IMR-90 (cell line): ENCODE measurements around the gene VDR. TPM values are rescaled to one million over a fixed set of nuclear protein-coding genes. Genes with fewer than 3 reads are reported as not detected.

Experiments
- ATAC-seq: fragments of 200-7000 bp; cut with Tn5 transposase; 2 replicates; pipeline ENCODE4 v1.9.1; 2020; ENCODE audit warnings: low read depth, mild to moderate bottlenecking, moderate library complexity
- BruUV-seq: library from RNA; stranded (reverse); fragments of 400-500 nt; replicated peaks from 2 replicates; lab custom pipeline; 2021; lab: Mats Ljungman, UMichigan
- CTCF ChIA-PET: fragments of 300-600 bp; formaldehyde crosslinking; extraction: SDS; loops from one replicate; lab custom pipeline; 2021; ENCODE audit warnings: antibody characterized with exemption; lab: Yijun Ruan, JAX
- POLR2A ChIA-PET: fragments of 300-600 bp; sonication (Branson Sonifier 250); formaldehyde crosslinking; loops from one replicate; lab custom pipeline; 2022; ENCODE audit warnings: antibody characterized with exemption; ENCODE audit not compliant: unreplicated experiment; lab: Charles Lee
- DNase-seq: peaks from one replicate; pipeline ENCODE4 v3.0.0; 2013
- H2AFZ ChIP-seq: replicated peaks from 2 replicates; pipeline ENCODE3; 2013; ENCODE audit warnings: low read length, mild to moderate bottlenecking; ENCODE audit not compliant: poor library complexity
- H2AK5ac ChIP-seq: 2 replicates; pipeline ENCODE4 v1.6.1; 2013; ENCODE audit warnings: low read depth, low read length, inconsistent platforms
- H2AK9ac ChIP-seq: replicated peaks from 2 replicates; pipeline ENCODE3; 2013; ENCODE audit warnings: mild to moderate bottlenecking, low read depth, low read length, moderate library complexity; ENCODE audit not compliant: poor library complexity
- H2BK120ac ChIP-seq: 2 replicates; pipeline ENCODE4 v1.6.1; 2013; ENCODE audit warnings: low read depth, low read length, inconsistent platforms
- H2BK15ac ChIP-seq: 3 replicates; pipeline ENCODE4 v1.6.1; 2013; ENCODE audit warnings: low read depth, low read length, inconsistent platforms
- H2BK20ac ChIP-seq: 2 replicates; pipeline ENCODE4 v1.6.1; 2013; ENCODE audit warnings: low read depth, mild to moderate bottlenecking, inconsistent platforms, low read length, moderate library complexity
- H2BK5ac ChIP-seq: 2 replicates; pipeline ENCODE4 v1.6.1; 2013; ENCODE audit warnings: mild to moderate bottlenecking, low read depth, low read length, inconsistent platforms; ENCODE audit not compliant: poor library complexity, severe bottlenecking
- H3K14ac ChIP-seq: replicated peaks from 2 replicates; pipeline ENCODE4 v1.6.1; 2013; ENCODE audit warnings: low read depth, low read length, inconsistent platforms
- H3K18ac ChIP-seq: 2 replicates; pipeline ENCODE4 v1.6.1; 2013; ENCODE audit warnings: low read depth, low read length, control low read depth
- H3K23ac ChIP-seq: 2 replicates; pipeline ENCODE4 v1.6.1; 2013; ENCODE audit warnings: low read depth, low read length, inconsistent platforms
- H3K27ac ChIP-seq: 2 replicates; pipeline ENCODE4 v1.5.1; 2013; ENCODE audit warnings: mild to moderate bottlenecking, control low read depth, low read length; ENCODE audit not compliant: insufficient read depth
- H3K27me3 ChIP-seq: 2 replicates; pipeline ENCODE4 v1.6.1; 2013; ENCODE audit warnings: low read length; ENCODE audit not compliant: control insufficient read depth, insufficient read depth
- H3K36me3 ChIP-seq: 2 replicates; pipeline ENCODE4 v1.6.1; 2013; ENCODE audit warnings: low read length, mixed read lengths; ENCODE audit not compliant: control insufficient read depth, insufficient read depth
- H3K4ac ChIP-seq: 2 replicates; pipeline ENCODE4 v1.6.1; 2013; ENCODE audit warnings: low read depth, low read length, inconsistent platforms
- H3K4me1 ChIP-seq: 2 replicates; pipeline ENCODE4 v1.6.1; 2013; ENCODE audit warnings: low read length, mixed read lengths; ENCODE audit not compliant: control insufficient read depth, insufficient read depth
- H3K4me2 ChIP-seq: 2 replicates; pipeline ENCODE4 v1.6.1; 2013; ENCODE audit warnings: low read depth, mild to moderate bottlenecking, control low read depth, low read length, moderate library complexity
- H3K4me3 ChIP-seq: 2 replicates; pipeline ENCODE4 v1.5.1; 2013; ENCODE audit warnings: low read depth, mild to moderate bottlenecking, control low read depth, low read length, moderate library complexity; ENCODE audit not compliant: insufficient read depth
- H3K56ac ChIP-seq: 2 replicates; pipeline ENCODE4 v1.6.1; 2013; ENCODE audit warnings: low read length, inconsistent platforms; ENCODE audit not compliant: insufficient read depth; ENCODE audit errors: extremely low read depth
- H3K79me1 ChIP-seq, 2 experiments: 2 replicates each; pipeline ENCODE4 v1.6.1; 2013; ENCODE audit warnings: low read length in 2 of 2, inconsistent platforms in 1 of 2, low read depth in 1 of 2
- H3K9ac ChIP-seq: 2 replicates; pipeline ENCODE4 v1.6.1; 2013; ENCODE audit warnings: low read depth, low read length, control low read depth
- H3K9me1 ChIP-seq: 2 replicates; pipeline ENCODE4 v1.6.1; 2013; ENCODE audit warnings: low read length, inconsistent platforms; ENCODE audit not compliant: insufficient read depth
- H3K9me3 ChIP-seq: 2 replicates; pipeline ENCODE4 v1.6.1; 2013; ENCODE audit warnings: low read length; ENCODE audit not compliant: control insufficient read depth, insufficient read depth
- H4K20me1 ChIP-seq: 2 replicates; pipeline ENCODE4 v1.6.1; 2013; ENCODE audit warnings: low read length, inconsistent platforms; ENCODE audit not compliant: insufficient read depth
- H4K5ac ChIP-seq: 2 replicates; pipeline ENCODE4 v1.6.1; 2013; ENCODE audit warnings: mild to moderate bottlenecking, low read depth, low read length, control low read depth
- H4K8ac ChIP-seq, 2 experiments: 2 replicates each; pipeline ENCODE4 v1.6.1; 2013; ENCODE audit warnings: low read depth in 2 of 2, low read length in 2 of 2, control low read depth in 1 of 2, inconsistent platforms in 1 of 2
- H4K91ac ChIP-seq: 2 replicates; pipeline ENCODE4 v1.6.1; 2013; ENCODE audit warnings: low read depth, low read length, inconsistent platforms; ENCODE audit not compliant: insufficient read depth
- CHD1 ChIP-seq: IDR thresholded peaks from 2 replicates; pipeline ENCODE4 v1.6.1; 2012; ENCODE audit warnings: low read depth, low read length, improper control_type of control experiment
- FOS ChIP-seq: fragments of 150-350 bp; IDR thresholded peaks from 2 replicates; pipeline ENCODE4 v1.6.1; 2016; ENCODE audit warnings: low read depth, low read length
- RAD21 ChIP-seq: IDR thresholded peaks from 2 replicates; pipeline ENCODE4 v1.6.1; 2012; ENCODE audit warnings: low read length, improper control_type of control experiment
- RCOR1 ChIP-seq: IDR thresholded peaks from 2 replicates; pipeline ENCODE4 v1.6.1; 2012; ENCODE audit warnings: mild to moderate bottlenecking, low read length, improper control_type of control experiment; ENCODE audit not compliant: insufficient replicate concordance
- WGBS, 2 experiments: methylation state at CpG; one replicate each; pipeline versions ENCODE4 v1.1.5 to v1.1.7; 2013; ENCODE audit warnings: missing lambda C conversion rate in 2 of 2; ENCODE audit not compliant: insufficient read length in 1 of 2; ENCODE audit errors: extremely low coverage in 2 of 2; 5-methylcytosine and 5-hydroxymethylcytosine counted together
- dilution Hi-C: fragments of 300-500 bp; cut with HindIII; formaldehyde crosslinking; loops from one replicate; pipeline ENCODE4 v1.14.3; 2018; ENCODE audit warnings: low sequenced_read_pairs; ENCODE audit not compliant: unreplicated experiment
- in situ Hi-C: fragments of 300-500 bp; cut with MboI; formaldehyde crosslinking; loops from 3 replicates; pipeline ENCODE4 v1.14.3; 2019; ENCODE audit warnings: low sequenced_read_pairs, inconsistent platforms, mixed read lengths
- intact Hi-C: fragments of 100-400 bp; cut with micrococcal nuclease; formaldehyde crosslinking; loops from 2 replicates; pipeline ENCODE4 v1.10.0; 2022
- polyA plus RNA-seq, 3 experiments: library from polyadenylated mRNA; depleted of rRNA; stranded (reverse); fragments of >200 nt; gene quantifications; 2 replicates each; pipeline ENCODE4 v1.2.3, GENCODE V29; 2012; ENCODE audit warnings: low replicate concordance in 1 of 3
- total RNA-seq: library from RNA; depleted of rRNA; stranded (reverse); fragments of >200 nt; gene quantifications from 2 replicates; pipeline ENCODE4 v1.2.3, GENCODE V29; 2012

The VDR gene
- total and polyA plus RNA-seq, 2 of the 4 experiments (the other 2 are of a cell fraction): 5.4 to 8.5 TPM

DNA sequence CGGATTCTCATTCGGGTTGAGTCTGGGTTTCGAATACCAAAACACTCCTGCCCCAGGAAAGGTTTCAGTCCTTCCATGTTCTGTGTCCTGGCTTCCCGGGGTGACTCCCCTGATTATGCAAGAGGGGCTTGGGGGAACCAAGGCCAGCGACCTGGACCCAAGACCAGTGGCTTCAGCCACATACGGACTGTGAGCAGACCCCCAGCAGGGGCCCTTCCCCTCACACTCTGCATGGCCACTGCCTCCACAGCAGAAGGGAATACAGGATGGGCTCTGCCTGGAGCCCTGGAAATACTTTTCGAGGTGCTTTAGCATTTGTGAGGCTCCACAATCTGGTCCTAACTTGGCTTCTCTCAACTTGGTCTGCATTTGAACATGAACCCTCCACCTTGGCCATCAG is 104.2 kb downstream of the VDR start:
- Histone ChIP-seq H3K9ac (no peak overlapping the region), H3K18ac (no peak overlapping the region), H3K4me3 (no peak overlapping the region), H3K4me1 (peaks cover 31% of the 10 kb centered on the region), H4K20me1 (peaks cover 80% of the 10 kb centered on the region), H4K8ac (no peak overlapping the region), H2BK15ac (no peak overlapping the region), H3K56ac (no peak overlapping the region), H3K4me2 (no peak overlapping the region), H2AK9ac (no peak overlapping the region), H2BK20ac (no peak overlapping the region), H3K23ac (no peak overlapping the region), H3K9me3 (no peaks in the 10 kb centered on the region), H2BK120ac (no peak overlapping the region), H3K14ac (no peak overlapping the region), H3K79me1 (peaks cover 26 to 74% of the 10 kb centered on the region in 2 experiments), H2AK5ac (no peak overlapping the region), H2AFZ (no peak overlapping the region), H3K27me3 (no peaks in the 10 kb centered on the region), H4K5ac (no peak overlapping the region), H3K27ac (no peak overlapping the region), H2BK5ac (no peak overlapping the region), H4K91ac (no peak overlapping the region), H3K36me3 (peaks cover 45% of the 10 kb centered on the region), H3K4ac (no peak overlapping the region), H3K9me1 (peaks cover 17% of the 10 kb centered on the region)
- CTCF ChIA-PET: no interaction called here
- TF ChIP-seq RCOR1: no peak
- TF ChIP-seq RAD21: no peak
- TF ChIP-seq FOS: no peak
- no peak for TF ChIP-seq CHD1
- intact Hi-C loops (no loop called here), in situ Hi-C loops (no loop called here), dilution Hi-C loops (no loop called here)
- 95% methylated on average over 2 of the region's 7 CpGs; no CpG with 5 or more reads in 1 of the 2 experiments for WGBS, 2 experiments
- ATAC-seq: no peak
- BruUV-seq: no TSS peak
- POLR2A ChIA-PET: no interaction called here
- DNase-seq: no peak
